NCI-H1105 (cell line): ENCODE results near the gene PRRC2B.
"Not testable (repeated sequence)": the region's sequence is repeated elsewhere in the genome, so short reads cannot be mapped to it uniquely, and the experiment has no call there.

Experiments used
- DNase-seq: peaks from one replicate; lab custom pipeline; 2025; lab: John Stamatoyannopoulos, UW

The PRRC2B gene

GRCh38 chr9:131393622-131394463 lies at the start of gene PRRC2B:
TSS of gene PRRC2B (plus strand) at chr9:131394086. CDS start at chr9:131430145, 36,059 bp downstream.
- peak; percentile 95 for DNase-seq

- DNase-seq: not testable (repeated sequence)
These were observed 48.9 kb upstream of the PRRC2B start for GRCh38 chr9:131344931-131345535.

- no peak for DNase-seq
These were observed 47.3 kb upstream of the PRRC2B start for GRCh38 chr9:131346559-131346958.

- DNase-seq: no peak
These were observed 46.4 kb upstream of the PRRC2B start for GRCh38 chr9:131347376-131348020.

- DNase-seq: no peak
These were observed 45.0 kb upstream of the PRRC2B start for GRCh38 chr9:131348631-131349521.

- no peak for DNase-seq
These were observed 44.4 kb upstream of the PRRC2B start for GRCh38 chr9:131349522-131349880.

- peak; percentile 76 for DNase-seq
These were observed 43.9 kb upstream of the PRRC2B start for GRCh38 chr9:131349881-131350563.

- DNase-seq: not testable (repeated sequence)
These were observed 37.4 kb upstream of the PRRC2B start for GRCh38 chr9:131356479-131356878.

- DNase-seq: no peak
These were observed 35.3 kb upstream of the PRRC2B start for GRCh38 chr9:131358556-131358955.

GRCh38 chr9:131361202-131361833 lies 32.6 kb upstream of the PRRC2B start:
- DNase-seq: no peak

- no peak for DNase-seq
These were observed 28.3 kb upstream of the PRRC2B start for GRCh38 chr9:131365546-131365945.

- no peak for DNase-seq
These were observed 27.0 kb upstream of the PRRC2B start for GRCh38 chr9:131366761-131367401.

GRCh38 chr9:131367450-131367849 lies 26.4 kb upstream of the PRRC2B start:
- no peak for DNase-seq

- DNase-seq: no peak
These were observed 23.2 kb upstream of the PRRC2B start for GRCh38 chr9:131370638-131371037.

GRCh38 chr9:131372599-131372973 lies 21.3 kb upstream of the PRRC2B start:
- not testable (repeated sequence) for DNase-seq

GRCh38 chr9:131374638-131375037 lies 19.2 kb upstream of the PRRC2B start:
- DNase-seq: not testable (repeated sequence)

- DNase-seq: no peak
These were observed 14.8 kb upstream of the PRRC2B start for GRCh38 chr9:131379056-131379455.

GRCh38 chr9:131382850-131383729 lies 10.8 kb upstream of the PRRC2B start:
- peak; percentile 68 for DNase-seq

GRCh38 chr9:131385296-131385695 lies 8.6 kb upstream of the PRRC2B start:
- no peak for DNase-seq
